DND-41 (cell line): Measurements from ENCODE around the gene SIN3B.
A peak's percentile ranks its signal among the peaks of the same experiment; 100 is the strongest.

Source experiments
- ATAC-seq: fragments of 200-7000 bp; cut with Tn5 transposase; 3 replicates; pipeline ENCODE4 v1.9.1; 2021; ENCODE audit warnings: low read depth; ENCODE audit not compliant: insufficient read depth
- DNase-seq: peaks from one replicate; pipeline ENCODE4 v3.0.0-alpha.2; 2020
- H2AFZ ChIP-seq: 2 replicates; pipeline ENCODE4 v1.6.0; 2012; ENCODE audit warnings: low read depth, low read length
- H3K27ac ChIP-seq: 2 replicates; pipeline ENCODE4 v1.5.1; 2012; ENCODE audit warnings: low read length, inconsistent platforms
- H3K27me3 ChIP-seq: fragments of 200-600 bp; sonication (generic); 2 replicates; pipeline ENCODE4 v1.6.0; 2012; ENCODE audit warnings: low read length, mild to moderate bottlenecking, inconsistent platforms; ENCODE audit not compliant: insufficient read depth, poor library complexity
- H3K36me3 ChIP-seq: 2 replicates; pipeline ENCODE4 v1.5.1; 2012; ENCODE audit warnings: low read length, inconsistent platforms; ENCODE audit not compliant: insufficient read depth
- H3K4me1 ChIP-seq: 2 replicates; pipeline ENCODE4 v1.5.1; 2012; ENCODE audit warnings: mild to moderate bottlenecking, low read length; ENCODE audit not compliant: insufficient read depth
- H3K4me2 ChIP-seq: 2 replicates; pipeline ENCODE4 v1.6.0; 2012; ENCODE audit warnings: mild to moderate bottlenecking, moderate library complexity, low read length, inconsistent platforms; ENCODE audit not compliant: insufficient read depth
- H3K4me3 ChIP-seq, 2 experiments: fragments of 200-600 bp in 1 of 2; shearing (Covaris generic) in 1 of 2; 2 replicates each; pipeline ENCODE4 v1.5.1; 2012 to 2016; ENCODE audit warnings: inconsistent platforms in 2 of 2, low read length in 2 of 2, mild to moderate bottlenecking in 2 of 2, low read depth in 1 of 2, moderate library complexity in 1 of 2
- H3K79me2 ChIP-seq: 2 replicates; pipeline ENCODE4 v1.6.0; 2012; ENCODE audit warnings: low read length, inconsistent platforms; ENCODE audit not compliant: insufficient read depth
- H3K9ac ChIP-seq: 2 replicates; pipeline ENCODE4 v1.6.0; 2012; ENCODE audit warnings: low read depth, mild to moderate bottlenecking, inconsistent platforms, low read length, moderate library complexity
- H3K9me3 ChIP-seq: 2 replicates; pipeline ENCODE4 v1.5.1; 2012; ENCODE audit warnings: low read length, moderate library complexity, mild to moderate bottlenecking, inconsistent platforms; ENCODE audit not compliant: insufficient read depth, severe bottlenecking
- H4K20me1 ChIP-seq: 2 replicates; pipeline ENCODE4 v1.6.0; 2012; ENCODE audit warnings: low read length; ENCODE audit not compliant: insufficient read depth
- EZH2 ChIP-seq: IDR thresholded peaks from 3 replicates; pipeline ENCODE4 v1.6.1; 2012; ENCODE audit warnings: borderline replicate concordance, low read depth, mild to moderate bottlenecking, moderate library complexity, low read length, inconsistent platforms; ENCODE audit not compliant: severe bottlenecking
- TF ChIP-seq, protein P1 (sequence below): IDR thresholded peaks from 2 replicates; pipeline ENCODE4 v1.5.1; 2012; ENCODE audit warnings: borderline replicate concordance, low read length, moderate library complexity, mild to moderate bottlenecking; ENCODE audit not compliant: poor library complexity, severe bottlenecking; ENCODE audit errors: extremely low read depth

The SIN3B gene

DNA sequence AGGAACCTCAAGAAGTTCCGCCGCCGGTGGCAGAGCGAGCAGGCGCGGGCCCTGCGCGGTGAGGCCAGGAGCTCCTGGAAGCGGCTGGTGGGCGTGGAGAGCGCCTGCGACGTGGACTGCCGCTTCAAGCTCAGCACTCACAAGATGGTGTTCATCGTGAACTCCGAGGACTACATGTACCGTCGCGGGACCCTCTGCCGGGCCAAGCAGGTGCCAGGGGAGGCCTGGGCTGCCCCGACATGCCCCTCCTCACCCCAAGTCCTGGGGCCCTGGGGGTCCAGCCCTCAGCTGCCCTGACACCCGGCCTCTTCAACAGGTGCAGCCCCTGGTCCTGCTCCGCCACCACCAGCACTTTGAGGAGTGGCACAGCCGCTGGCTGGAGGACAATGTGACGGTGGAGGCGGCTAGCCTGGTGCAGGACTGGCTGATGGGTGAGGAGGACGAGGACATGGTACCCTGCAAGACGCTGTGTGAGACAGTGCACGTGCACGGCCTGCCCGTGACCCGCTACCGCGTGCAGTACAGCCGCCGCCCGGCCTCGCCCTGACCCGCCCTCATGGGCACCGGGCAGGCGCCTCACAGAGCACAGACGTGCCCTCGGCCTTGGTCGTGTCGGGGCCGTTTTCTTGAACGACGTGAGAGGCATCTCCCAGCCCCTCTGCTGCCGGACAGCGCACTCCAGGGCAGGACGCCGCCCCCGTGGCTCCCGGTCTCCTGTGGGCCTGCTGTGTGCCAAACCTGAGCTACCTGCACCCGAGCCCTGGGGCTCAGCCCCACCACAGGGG lies 49.2 kb downstream of the SIN3B start:
- no peaks in the 10 kb centered on the region for H3K4me1 ChIP-seq
- peaks cover 6% of the 10 kb centered on the region for H4K20me1 ChIP-seq
- TF ChIP-seq, protein P1, sequence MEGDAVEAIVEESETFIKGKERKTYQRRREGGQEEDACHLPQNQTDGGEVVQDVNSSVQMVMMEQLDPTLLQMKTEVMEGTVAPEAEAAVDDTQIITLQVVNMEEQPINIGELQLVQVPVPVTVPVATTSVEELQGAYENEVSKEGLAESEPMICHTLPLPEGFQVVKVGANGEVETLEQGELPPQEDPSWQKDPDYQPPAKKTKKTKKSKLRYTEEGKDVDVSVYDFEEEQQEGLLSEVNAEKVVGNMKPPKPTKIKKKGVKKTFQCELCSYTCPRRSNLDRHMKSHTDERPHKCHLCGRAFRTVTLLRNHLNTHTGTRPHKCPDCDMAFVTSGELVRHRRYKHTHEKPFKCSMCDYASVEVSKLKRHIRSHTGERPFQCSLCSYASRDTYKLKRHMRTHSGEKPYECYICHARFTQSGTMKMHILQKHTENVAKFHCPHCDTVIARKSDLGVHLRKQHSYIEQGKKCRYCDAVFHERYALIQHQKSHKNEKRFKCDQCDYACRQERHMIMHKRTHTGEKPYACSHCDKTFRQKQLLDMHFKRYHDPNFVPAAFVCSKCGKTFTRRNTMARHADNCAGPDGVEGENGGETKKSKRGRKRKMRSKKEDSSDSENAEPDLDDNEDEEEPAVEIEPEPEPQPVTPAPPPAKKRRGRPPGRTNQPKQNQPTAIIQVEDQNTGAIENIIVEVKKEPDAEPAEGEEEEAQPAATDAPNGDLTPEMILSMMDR = no peak
- no peak for TF ChIP-seq EZH2
- no peak overlapping the region for H3K4me2 ChIP-seq
- DNase-seq = no peak
- H3K4me3 ChIP-seq = no peak overlapping the region
- H3K79me2 ChIP-seq = peaks cover 14% of the 10 kb centered on the region
- no peak overlapping the region for H3K27ac ChIP-seq
- no peak overlapping the region for H3K9ac ChIP-seq
- H3K27me3 ChIP-seq = no peaks in the 10 kb centered on the region
- H2AFZ ChIP-seq = no peak overlapping the region
- peaks cover 62% of the 10 kb centered on the region for H3K36me3 ChIP-seq
- peaks cover 24% of the 10 kb centered on the region for H3K9me3 ChIP-seq
- no peak for ATAC-seq

DNA sequence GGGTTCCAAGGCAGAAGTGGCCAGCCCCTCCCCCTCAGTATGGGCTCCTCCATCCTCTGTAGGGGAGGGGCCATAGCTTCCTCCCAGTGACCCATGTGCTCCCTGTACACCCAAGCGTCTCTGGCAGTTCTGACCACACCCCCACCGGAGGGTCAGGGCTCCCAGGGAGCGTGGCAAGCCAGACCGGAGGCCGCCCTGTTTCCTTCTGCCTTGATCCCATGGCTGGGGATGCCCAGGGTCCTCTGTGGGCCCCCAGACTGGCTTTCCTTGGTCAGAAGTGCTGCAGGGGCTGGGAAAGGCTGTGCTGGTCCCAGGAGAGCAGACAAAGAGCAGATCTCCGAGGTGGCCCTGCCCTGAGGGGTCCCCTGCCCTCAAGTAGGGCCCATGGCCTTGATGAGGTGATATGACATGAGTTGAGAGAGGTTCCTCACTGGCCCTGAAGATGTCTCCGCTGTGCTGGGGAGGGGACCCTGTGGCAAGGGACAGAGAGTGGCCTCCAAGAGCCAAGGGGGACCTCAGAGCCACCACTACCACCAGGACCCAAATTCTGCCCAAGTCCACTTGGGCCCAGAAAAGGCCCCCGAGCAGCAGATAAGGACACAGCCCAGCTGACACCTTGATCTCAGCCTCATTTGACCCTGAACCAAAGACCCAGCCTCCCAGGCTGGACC lies 51.8 kb downstream of the SIN3B start:
- ATAC-seq (no peak), DNase-seq (no peak)
- no peak for TF ChIP-seq EZH2
- no peaks in the 10 kb centered on the region for H3K79me2 ChIP-seq
- H3K9ac ChIP-seq = no peak overlapping the region
- H4K20me1 ChIP-seq = peaks cover 3% of the 10 kb centered on the region
- H3K27ac ChIP-seq = no peak overlapping the region
- no peaks in the 10 kb centered on the region for H3K4me1 ChIP-seq
- H3K9me3 ChIP-seq = peaks cover 24% of the 10 kb centered on the region
- H2AFZ ChIP-seq = no peak overlapping the region
- no peak overlapping the region for H3K4me3 ChIP-seq
- H3K27me3 ChIP-seq = no peaks in the 10 kb centered on the region
- no peak overlapping the region for H3K4me2 ChIP-seq
- peaks cover 49% of the 10 kb centered on the region for H3K36me3 ChIP-seq

DNA sequence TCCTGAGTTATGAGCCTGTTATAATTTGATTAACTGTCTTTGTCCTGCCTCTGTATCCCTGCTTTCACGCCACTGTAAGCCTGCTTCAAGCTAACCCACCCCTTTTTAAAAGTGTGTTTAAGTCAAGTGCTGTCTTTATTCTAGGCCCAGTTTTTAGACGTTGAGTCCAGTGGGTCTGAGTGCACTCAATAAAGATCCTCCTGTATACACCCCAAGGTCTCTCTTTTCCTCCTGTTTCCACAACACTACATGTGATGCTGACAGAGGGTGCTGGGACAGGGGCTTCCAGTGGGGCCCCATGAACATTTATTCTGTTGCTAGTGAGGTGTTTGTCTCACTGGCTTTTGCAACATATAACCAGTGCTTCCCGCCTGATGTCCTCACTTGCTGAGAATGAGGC lies 52.9 kb downstream of the SIN3B start:
- no peak overlapping the region for H3K4me2 ChIP-seq
- no peak for ATAC-seq
- H3K27ac ChIP-seq = no peak overlapping the region
- no peaks in the 10 kb centered on the region for H3K27me3 ChIP-seq
- H3K9me3 ChIP-seq = peaks cover 24% of the 10 kb centered on the region
- no peaks in the 10 kb centered on the region for H3K4me1 ChIP-seq
- H3K9ac ChIP-seq = no peak overlapping the region
- no peaks in the 10 kb centered on the region for H3K79me2 ChIP-seq
- H3K4me3 ChIP-seq = no peak overlapping the region
- no peak for TF ChIP-seq EZH2
- TF ChIP-seq, protein P1 = no peak
- H2AFZ ChIP-seq = no peak overlapping the region
- DNase-seq = peak; percentile 11
- H3K36me3 ChIP-seq = peaks cover 38% of the 10 kb centered on the region
- H4K20me1 ChIP-seq = peaks cover 3% of the 10 kb centered on the region; the same call in 1 of the 2 replicates

DNA sequence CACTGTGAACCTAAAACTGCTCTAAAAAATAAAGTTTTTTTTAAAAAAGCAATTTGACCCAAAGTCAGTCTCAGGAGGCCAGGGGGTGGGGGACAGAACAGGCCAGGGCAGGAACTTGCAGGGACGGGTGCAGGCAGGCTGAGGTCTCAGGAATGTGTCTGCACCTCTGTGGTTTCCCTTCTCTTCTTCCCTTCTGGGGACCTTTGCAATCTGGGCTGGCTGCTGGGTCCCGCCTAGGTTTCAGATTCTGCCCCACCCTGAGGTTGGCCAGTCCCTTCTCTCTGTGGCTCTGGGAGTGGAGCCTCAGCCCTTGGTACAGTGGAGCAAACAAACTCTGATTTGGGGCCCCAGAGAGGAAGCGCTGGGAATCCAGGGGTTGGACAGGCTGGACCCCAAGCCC lies 54.3 kb downstream of the SIN3B start:
- Histone ChIP-seq H3K4me2 (no peak overlapping the region), H3K27ac (no peak overlapping the region)

More for the DNA sequence above, 54.3 kb downstream of the SIN3B start:
- no peak for TF ChIP-seq EZH2
- TF ChIP-seq, protein P1 = no peak
- Histone ChIP-seq H3K9me3 (peaks cover 24% of the 10 kb centered on the region), H2AFZ (no peak overlapping the region), H3K79me2 (no peaks in the 10 kb centered on the region), H3K36me3 (peaks cover 24% of the 10 kb centered on the region), H3K9ac (no peak overlapping the region), H3K4me1 (no peaks in the 10 kb centered on the region), H4K20me1 (no peaks in the 10 kb centered on the region), H3K4me3 (no peak overlapping the region), H3K27me3 (no peaks in the 10 kb centered on the region)
- DNase-seq (no peak), ATAC-seq (no peak)
